ENCODE measurements around the gene GLYATL1B.
"Not testable (repeated sequence)": the region's sequence is repeated elsewhere in the genome, so short reads cannot be mapped to it uniquely, and the experiment has no call there.

GLYATL1B gene

DNA sequence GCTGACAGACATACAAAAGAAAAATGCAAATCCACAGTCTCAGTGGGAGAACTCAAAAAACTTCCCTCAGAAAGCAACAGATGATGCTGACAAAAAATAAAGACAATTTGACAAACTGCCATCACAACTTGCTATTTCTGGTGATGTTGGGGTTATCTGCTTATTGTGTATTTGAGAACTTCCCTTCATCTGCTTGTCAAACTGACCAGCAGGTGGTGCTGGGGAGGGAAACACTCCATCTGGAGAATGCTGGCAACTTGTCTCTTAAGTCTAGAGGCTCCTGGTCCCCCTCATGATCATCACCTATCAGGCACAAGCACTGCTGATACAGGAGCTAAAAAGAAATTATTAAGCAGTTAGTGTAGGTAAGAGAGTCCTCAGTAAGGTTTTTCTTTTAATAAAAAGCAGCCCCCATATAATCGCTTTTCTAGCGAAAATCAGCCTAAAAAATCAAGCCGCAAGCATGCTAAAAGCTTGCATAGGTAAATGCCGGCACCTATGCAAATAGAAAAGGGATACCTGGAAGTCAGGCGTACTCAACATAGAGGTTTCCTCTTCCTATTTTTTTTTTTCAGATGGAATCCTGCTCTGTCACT, 11.1 kb downstream of the GLYATL1B start:
- DNase-seq = peak; percentile 61

DNA sequence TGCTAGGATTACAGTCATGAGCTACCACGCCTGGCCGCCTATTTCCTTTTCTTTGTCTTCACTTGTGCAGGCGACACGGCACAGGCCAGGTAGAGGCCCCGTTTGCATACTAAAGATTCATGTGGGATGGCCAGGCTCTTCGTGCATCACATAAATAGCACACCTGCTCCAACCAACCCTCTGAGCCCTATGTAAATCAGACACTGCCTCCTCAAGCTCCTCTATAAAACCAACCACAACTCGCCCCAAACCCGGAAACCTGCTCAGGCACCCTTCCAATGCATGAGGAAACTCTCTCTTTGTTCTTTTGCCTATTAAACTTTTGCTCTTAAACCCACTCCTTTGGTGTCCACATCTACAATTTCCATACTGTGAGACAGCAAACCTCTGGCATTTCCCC, 11.8 kb downstream of the GLYATL1B start:
- not testable (repeated sequence) for DNase-seq

DNA sequence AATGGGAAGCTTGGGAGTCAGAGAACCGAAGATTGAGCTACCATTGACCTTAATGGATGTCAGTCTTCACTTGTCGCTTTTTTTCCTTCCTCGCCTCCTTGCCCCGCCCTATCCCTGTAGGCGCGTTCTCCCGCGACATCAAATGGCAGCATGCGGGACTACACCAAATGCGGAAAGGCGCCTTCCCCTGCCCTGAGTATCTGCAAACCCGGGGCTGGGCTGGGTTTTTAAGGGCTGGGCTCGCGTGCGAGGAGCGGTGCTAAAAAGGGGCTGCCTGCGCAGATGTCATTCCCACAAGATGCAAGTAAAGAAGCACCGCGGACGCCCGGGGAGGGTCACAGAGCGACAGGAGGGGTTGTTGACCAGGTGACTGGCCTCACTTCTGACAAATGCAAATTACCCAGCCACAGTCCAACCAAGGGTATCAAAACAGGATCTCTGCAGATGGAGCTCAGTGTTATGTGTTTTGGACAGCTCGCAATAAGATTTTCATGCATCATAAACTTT, 16.2 kb downstream of the GLYATL1B start:
- peak; percentile 37 for DNase-seq

DNA sequence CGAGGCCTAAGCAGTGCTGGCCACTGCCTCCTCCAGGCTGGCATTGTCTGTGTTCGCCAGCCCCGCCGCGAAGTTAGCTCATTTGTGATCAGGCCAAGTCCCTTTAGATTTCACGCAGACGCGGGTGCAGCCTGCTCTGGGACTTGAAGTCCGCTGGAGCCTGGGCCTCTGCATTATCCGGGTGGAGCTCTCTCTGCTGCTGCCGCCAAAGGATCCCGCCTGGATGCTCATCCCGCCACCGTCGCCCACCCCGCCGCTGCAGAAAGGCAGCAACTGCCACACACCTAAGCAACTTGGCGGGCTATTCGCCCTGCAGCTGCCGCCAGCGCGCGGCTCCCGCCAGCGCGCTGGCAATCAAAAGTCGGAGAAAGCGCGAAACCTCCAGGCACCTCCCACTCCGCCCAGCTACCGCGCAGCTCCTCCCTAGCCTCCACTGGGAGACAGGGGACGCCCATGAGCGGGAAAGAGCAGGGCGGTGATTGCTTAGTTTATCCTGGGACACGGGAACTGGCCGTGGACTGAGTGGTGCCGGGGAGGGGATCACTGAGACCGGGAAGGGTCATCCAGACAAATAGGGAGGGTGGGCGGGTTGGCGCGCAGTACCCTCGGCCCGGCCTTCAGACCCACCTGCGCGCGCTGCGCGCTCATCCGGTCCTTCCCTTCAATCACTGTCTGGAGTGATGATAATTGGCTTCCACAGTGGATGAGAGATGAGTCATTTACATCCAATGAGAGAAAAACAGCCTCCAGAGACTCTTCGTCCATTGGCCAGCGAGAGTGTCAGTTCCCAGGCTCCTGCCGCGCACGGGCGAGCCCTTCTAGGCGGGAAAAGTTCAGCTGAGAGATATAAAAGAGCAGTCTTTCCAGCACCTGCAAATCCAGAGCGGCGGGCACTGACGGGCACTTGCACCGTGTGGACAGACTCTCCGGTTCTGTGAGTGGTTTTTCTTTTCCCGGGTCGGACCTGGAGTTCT, 20.5 kb downstream of the GLYATL1B start, which contains the start of gene FAM111B:
TSS of gene FAM111B (plus strand) at position 875 of the 974 bp plus-strand sequence. CDS start 2,389 bp downstream, outside the sequence.
- peak; percentile 37 for DNase-seq

DNA sequence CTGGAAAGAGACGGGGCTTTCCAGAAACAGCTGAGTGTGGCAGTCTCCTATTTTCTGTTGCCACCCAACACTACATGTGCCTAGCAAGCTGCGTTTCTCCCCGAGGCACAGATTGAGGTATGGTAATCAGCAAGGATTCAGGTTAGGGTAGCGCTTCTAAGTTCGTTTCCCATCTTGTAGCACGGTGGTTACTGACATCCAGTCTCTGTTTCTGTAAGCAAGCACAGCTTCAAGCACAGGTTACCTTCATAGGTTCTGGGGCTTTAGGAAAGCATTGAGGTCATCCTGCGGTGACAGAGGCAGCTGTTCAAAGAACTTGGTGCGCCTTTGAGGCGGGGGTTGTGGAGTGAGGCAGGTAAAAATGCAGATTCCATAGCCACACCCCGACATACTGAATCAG, 21.6 kb downstream of the GLYATL1B start:
- not testable (repeated sequence) for DNase-seq

DNA sequence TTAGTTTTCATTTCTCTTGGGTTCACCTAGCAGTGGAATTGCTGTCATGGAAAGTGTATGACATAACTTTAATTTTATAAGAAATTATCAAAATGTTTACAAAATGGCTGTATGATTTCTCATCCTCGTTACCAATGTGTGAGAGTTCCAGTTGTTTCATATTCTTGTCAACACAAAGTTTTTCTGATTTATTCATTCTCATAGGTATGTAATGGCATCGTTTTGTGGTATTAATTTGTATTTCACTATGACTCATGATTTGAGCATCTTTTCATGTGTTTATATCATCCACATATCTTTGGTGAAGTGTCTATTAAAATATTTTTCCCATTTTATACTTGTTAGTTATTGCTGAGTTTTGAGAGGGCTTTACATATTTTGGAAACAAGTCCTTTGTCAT, 26.4 kb downstream of the GLYATL1B start:
- DNase-seq = no peak

DNA sequence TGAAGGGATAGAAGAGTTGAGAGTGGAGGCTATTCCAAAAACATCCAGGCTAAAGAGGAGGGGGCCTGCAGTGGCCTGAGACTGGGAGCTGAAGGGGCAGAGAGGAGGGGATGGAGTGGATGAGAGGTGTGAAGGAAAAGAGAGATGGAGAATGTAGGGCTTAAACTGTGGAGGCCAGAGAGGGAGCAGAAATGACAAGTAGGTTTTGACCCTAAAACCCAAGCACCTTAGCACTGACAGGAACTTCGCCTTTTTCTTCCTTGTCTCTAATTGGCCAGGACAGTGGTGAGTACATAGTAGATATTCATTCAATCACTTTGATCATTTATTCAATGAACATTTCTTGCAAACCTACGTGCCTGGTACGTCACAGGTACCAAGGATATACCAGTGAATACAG, 28.2 kb downstream of the GLYATL1B start:
- no peak for DNase-seq

DNA sequence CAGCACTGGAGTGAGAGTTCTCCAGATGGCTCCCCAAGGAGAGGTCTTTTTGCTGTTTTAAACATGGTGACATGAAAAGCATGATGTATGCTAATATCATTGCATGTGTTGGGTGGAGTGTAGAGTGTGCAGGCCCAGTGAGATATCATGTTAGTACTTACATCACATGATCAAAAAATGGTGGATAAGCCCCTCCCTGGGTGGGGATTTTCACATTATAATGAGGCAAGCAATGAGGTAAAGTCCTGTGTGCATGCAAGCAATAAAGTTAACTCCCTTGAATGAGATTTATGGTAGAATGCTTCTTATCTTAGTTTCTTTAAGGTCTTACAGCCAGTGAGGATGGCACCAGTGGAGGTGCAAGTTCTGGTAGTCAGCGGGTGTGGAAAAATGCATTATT, 29.4 kb downstream of the GLYATL1B start:
- no peak for DNase-seq

DNA sequence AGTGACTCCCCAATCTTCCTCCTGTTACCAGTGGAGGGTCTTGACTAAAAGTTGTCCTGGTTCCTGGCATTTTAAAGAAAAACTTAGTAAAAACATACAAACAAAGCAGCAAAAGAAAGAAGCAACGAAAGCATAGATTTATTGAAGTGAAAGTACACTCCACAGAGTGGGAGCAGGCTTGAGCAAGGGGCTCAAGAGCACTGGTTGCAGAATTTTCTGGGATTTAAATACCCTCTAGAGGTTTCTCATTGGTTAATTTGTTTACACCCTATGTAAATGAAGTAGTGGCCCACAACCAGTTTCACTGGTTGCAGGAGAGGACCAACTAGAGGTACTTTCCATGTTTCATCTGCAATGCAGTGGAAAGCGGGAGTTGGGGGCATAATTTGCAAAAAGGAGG, 31.7 kb downstream of the GLYATL1B start:
- DNase-seq = no peak

DNA sequence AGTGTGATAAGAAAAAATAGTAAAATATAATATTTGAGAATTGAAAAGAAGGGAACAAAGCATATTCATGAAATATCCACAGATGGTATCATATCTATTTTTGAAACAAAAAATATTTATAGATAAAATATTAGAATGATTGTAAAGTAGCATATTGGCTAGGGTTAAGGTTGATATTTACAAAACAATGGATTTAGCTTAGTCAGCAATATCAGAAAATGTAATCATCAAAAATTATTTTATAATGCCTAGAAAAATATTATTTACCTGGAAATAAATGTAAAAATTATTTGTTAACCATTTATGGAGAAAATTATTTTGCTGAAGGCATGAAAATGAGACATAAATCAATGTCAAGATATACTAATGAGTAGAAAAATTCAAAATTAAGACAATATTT, 33.7 kb downstream of the GLYATL1B start:
- no peak for DNase-seq

DNA sequence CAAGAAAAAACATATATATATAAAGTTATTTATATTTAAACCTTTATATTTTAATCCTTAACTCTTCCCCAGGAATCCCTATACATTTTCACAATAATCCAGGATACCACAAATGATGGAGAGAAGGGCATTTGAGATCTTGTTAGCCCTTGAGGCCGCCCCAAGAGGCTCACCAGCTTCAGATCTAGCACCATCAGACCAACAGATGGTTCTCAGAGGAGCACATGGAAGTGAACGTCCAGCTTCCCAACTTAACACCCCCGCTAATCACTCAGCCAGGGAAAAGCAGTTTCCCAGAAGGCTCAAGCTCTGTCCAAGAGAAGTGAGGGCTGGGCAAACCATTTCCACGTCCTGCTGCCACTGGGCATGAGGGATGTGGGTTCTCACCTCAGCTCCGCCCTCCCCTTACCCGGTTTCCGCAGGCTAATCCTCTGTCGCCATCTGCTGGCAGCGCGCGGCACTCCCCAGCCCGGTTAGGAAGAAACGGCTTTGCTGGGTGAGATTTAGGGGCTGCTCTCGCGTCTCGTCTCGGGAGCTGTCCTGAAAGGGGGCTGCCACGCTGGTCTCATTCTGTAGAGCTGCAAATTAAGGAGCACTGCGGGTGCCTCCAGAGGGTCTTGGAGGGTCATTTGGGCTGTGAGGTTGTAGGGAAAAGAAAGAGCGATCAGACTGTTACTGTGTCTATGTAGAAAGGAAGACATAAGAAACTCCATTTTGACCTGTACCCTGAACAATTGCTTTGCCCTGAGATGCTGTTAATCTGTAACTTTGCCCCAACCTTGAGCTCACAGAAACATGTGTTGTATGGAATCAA, 49.7 kb downstream of the GLYATL1B start:
- DNase-seq = peak; percentile 90

DNA sequence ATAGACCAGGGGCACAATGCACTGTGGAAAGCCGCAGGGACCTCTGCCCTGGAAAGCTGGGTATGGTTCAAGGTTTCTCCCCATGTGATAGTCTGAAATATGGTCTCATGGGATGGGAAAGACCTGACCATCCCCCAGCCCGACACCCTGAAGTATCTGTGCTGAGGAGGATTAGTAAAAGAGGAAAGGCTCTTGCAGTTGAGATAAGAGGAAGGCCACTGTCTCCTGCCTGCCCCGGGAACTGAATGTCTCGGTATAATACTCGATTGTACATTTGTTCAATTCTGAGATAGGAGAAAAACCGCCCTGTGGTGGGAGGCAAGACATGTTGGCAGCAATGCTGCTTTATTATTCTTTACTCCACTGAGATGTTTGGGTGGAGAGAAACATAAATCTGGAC, 50.4 kb downstream of the GLYATL1B start:
- not testable (repeated sequence) for DNase-seq

DNA sequence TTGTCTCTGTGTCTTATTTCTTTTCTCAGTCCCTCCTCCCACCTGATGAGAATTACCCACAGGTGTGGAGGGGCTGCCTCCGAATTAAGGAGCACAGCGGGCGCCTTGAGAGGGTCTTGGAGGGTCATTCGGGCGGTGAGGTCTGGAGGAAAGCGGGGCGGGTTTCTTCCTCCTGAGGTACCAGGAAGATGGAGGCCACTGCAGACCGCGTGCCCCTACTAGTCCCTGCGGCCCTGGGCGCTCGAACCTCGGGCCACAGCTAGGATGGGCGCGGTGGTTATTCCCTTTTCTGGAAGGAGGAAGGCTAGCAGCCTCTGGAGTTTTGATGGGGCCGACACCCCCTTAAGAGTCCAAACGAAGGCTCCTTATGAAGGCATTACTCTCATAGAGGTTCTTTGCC, 51.1 kb downstream of the GLYATL1B start:
- no peak for DNase-seq

DNA sequence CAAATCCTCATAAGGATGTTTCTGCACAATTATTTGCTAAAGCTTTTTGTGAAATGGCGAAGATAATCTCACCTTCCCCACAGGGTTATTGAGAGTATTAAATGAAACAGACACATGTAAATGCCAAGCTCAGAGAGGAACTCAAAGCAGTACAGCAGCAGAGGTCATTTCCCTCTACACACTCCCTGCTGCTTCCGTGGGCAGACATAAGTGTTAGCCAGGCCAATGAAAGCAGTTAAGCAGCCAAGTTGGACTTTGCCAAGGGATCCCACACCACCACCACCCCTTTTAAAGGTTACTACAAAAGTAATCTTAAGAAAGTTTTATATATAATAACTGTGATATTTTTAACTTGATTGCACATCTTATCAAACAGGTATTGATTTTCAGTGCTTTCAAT, 52.5 kb downstream of the GLYATL1B start:
- no peak for DNase-seq

DNA sequence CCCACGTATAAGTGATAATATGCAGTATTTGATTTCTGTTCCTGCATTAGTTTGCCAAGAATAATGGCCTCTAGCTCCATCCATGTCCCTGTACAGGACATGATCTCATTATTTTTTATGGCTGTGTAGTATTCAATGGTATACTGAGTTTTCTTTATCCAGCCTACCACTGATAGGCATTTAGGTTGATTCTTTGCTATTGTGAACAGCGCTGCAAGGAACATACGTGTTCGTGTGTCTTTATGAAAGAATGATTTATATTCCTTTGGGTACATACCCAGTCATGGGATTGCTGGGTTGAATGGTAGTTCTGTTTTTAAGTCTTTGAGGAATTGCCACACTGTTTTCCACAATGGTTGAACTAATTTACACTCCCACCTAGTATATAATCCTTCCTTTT, 55.1 kb downstream of the GLYATL1B start:
- DNase-seq = no peak

DNA sequence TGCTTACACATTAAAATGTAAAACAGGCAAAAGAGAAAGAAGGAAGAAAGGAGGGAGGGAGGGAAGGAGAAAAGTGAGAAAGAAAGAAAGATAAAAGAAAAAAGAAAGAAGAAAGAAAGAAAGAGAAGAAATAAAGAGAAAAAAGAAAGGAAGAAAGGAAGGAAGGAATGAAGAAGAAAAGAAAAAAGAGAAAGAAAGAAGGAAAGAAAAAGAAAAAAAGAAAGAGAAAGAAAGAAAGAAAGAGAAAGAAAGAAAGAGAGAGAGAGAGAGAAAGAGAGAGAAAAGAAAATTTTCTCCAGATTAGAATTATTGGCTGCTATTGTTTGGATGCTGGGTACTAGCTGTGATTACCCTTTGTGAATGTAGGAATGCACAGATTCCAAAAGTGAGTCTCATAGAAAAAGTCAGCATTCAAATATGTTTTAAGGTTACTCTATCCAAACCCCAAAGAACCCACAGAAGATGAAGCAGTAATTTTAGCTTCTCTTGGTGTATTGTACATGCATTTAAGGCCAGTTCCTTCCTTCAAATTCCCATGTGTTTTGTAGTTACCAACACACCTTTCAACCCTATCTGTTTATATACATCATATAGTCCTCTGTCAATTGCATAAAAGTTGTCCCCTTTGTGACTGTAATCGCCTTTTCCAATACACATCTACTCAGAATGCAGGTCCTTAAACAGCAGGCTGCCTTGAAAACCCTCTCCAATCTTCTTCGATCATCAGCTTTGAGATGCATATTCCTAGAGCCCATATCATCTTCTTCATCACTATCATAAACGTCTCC, 55.8 kb downstream of the GLYATL1B start:
- DNase-seq = no peak

DNA sequence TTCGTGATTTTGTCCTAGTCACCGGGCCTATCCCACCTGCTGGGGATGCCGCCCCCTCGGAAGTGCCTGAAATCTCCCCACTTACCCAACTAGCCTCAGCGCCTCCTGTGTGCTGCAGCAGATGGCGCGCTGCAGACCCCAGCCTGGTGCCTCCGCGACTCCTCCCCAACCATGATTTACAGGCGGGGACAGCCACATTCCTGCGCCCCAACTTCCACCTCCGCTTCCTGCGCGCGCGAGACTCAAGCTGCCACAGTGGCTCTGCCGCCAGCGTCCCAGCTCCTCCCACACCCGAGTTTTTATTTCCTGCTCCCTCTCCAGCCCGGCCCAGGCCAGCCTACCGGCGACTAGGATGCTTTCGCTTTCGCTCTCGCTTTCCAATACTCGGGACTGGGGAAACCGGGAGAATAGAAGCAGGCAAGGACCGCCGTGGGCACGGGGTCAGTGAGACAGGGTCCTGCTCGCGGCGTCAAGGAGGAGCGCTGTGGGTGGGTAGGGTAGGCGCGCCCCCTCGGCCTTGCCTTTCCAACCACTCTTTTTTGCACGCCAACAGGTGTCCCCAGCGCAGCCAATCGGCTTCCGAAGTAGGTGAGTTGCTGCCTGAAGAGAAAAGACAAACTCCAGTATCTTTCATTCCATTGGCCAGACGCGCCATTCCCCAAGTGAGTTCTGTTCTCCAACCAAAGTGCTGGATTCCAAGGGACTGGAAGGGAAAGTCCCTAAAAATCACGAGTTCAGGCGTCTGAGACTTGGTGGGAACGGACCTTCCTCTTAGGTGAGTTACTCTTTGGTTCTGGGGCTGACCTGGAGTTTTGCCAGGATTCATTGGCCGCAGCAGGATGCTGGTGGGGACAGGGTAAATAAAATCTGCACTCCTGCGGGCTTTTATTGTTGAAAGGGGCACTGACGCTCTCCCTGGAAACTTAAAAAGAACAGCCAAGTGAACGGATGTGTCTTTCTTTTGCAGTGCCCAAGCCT, 56.7 kb downstream of the GLYATL1B start, which contains the start of gene FAM111A:
TSS of gene FAM111A (plus strand) at position 327 of the 978 bp plus-strand sequence. CDS start 6,017 bp downstream, outside the sequence.
- DNase-seq = peak; percentile 65

DNA sequence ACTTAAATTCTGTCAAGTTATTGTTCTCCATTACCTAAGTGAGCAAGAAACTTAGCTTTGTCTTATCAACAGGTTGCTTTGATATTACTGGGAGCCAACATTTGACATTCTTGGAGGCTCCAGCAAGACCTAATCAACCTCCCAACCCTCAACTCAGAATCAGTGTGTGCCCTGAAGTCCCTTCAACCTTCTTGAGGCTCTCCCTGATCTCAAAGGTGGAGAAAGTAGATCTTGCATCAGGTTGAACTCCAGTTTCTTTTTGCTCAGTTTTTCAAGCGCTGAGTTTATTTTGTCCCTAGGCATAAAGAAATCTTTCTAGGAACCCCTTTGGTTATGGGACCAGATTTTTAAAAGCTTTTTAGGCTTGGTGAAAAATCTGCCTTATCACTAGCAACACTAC, 58.0 kb downstream of the GLYATL1B start:
- DNase-seq = no peak

Measured in stimulated activated CD4-positive, alpha-beta T cell treated with anti-CD3 and anti-CD28 coated beads, Interleukin-12 subunit alpha, Interleukin-12 subunit beta, amount 100 ng/mL, for 4 hours (primary cell).